ENCODE measurements around the gene FBXL16. TPM values are rescaled to one million over a fixed set of nuclear protein-coding genes. Genes with fewer than 3 reads are reported as not detected.

FBXL16 gene
- polyA plus RNA-seq, 2 of the 4 experiments (the other 2 are of a cell fraction), result 0.53 to 1.2 TPM

GRCh38 chr16:681746-682427 is 23.7 kb downstream of the FBXL16 start (continued):
- TF ChIP-seq SMC3 (IDR thresholded peaks at IDR 0.05) (no peak), ZC3H11A (IDR thresholded peaks at IDR 0.05) (no peak)

- CTCF ChIA-PET, result interaction anchor here (0.7 to 2.9 kb wide), 11 partner anchors 14 to 111 kb away, joined by 3 to 15 read pairs (median 4); partner anchors contain the start of gene RHOT2
- peak overlapping the region; percentile 74 for H3K4me3 ChIP-seq
- FAIRE-seq, result no peak
- 0 out of 2 replicates have a peak, but pooled peaks have one; percentile 19 for TF ChIP-seq PBX3 (IDR thresholded peaks at IDR 0.05)
- no peak for TF ChIP-seq POLR2A (IDR thresholded peaks at IDR 0.05; ENCODE audit: low read length)
- TF ChIP-seq MAX (IDR thresholded peaks at IDR 0.05), result peak; percentile 49; the same call in 1 of the 2 replicates
- TF ChIP-seq RARB (CRISPR knock-in tag; IDR thresholded peaks at IDR 0.05), result no peak
- TF ChIP-seq JUN (IDR thresholded peaks at IDR 0.05), result peak in 1 of 2 experiments; percentile 44; a peak in 4 of 5 replicates
- TF ChIP-seq PHF8 (IDR thresholded peaks at IDR 0.05; ENCODE audit: borderline replicate concordance, low read depth), result 0 out of 2 replicates have a peak, but pooled peaks have one; percentile 0
- no peak for TF ChIP-seq KDM1A (IDR thresholded peaks at IDR 0.05; ENCODE audit: low read depth)
- TF ChIP-seq RFX5 (IDR thresholded peaks at IDR 0.05), result no peak
- peak overlapping the region; percentile 93 for H3K4me2 ChIP-seq
- peak overlapping the region; percentile 84 to 97 for H3K27ac ChIP-seq
- POLR2A ChIA-PET, result interaction anchor here (0.6 to 2.0 kb wide), 5 partner anchors 9 to 94 kb away, joined by 3 to 12 read pairs (median 5); partner anchors contain the start of genes ANTKMT and WDR24
- peak in 1 of 2 experiments; percentile 69 for DNase-seq (ENCODE audit: low read depth in 1 of 2, low spot score in 1 of 2)
- H3K4me1 ChIP-seq, result peaks cover 38% of the 10 kb centered on the region
- peak in 1 of 2 experiments; percentile 2; a peak in 3 of 6 replicates for ATAC-seq
- no peaks in the 10 kb centered on the region for H3K9me3 ChIP-seq
- WGBS (ENCODE audit: missing lambda C conversion rate), result 44% methylated on average over 30 of the region's 44 CpGs
These were observed 24.4 kb downstream of the FBXL16 start for GRCh38 chr16:680967-681745.

- 0% methylated on average over 1 of the region's 38 CpGs for WGBS (ENCODE audit: missing lambda C conversion rate)
- CTCF ChIA-PET, result interaction anchor here (0.7 to 2.9 kb wide), 8 partner anchors 13 to 105 kb away, joined by 3 to 15 read pairs (median 4); partner anchors contain the start of gene RHOT2
- peak overlapping the region; percentile 84 to 97 for H3K27ac ChIP-seq
- POLR2A ChIA-PET, result interaction anchor here (0.7 to 2.0 kb wide), 4 partner anchors 9 to 53 kb away, joined by 3 to 12 read pairs (median 5); partner anchors contain the start of genes ANTKMT and WDR24
- H3K4me1 ChIP-seq, result peaks cover 41% of the 10 kb centered on the region
- TF ChIP-seq ZFP36 (IDR thresholded peaks at IDR 0.05; ENCODE audit: borderline replicate concordance, partially characterized antibody), result no peak
- no peak for TF ChIP-seq E2F6 (IDR thresholded peaks at IDR 0.05; ENCODE audit: borderline replicate concordance, low read depth)
- no peak for TF ChIP-seq RARB (CRISPR knock-in tag; IDR thresholded peaks at IDR 0.05)
- peak in 1 of 2 experiments; percentile 13; a peak in 1 of 5 replicates for TF ChIP-seq JUN (IDR thresholded peaks at IDR 0.05)
- TF ChIP-seq HES2 (IDR thresholded peaks at IDR 0.05), result no peak
- TF ChIP-seq ATOH8 (CRISPR knock-in tag; IDR thresholded peaks at IDR 0.05; ENCODE audit: low read depth), result no peak
- TF ChIP-seq POLR2A (IDR thresholded peaks at IDR 0.05; ENCODE audit: low read length), result peak; percentile 1; the same call in 1 of the 2 replicates
- TF ChIP-seq RNF2 (IDR thresholded peaks at IDR 0.05; ENCODE audit: borderline replicate concordance, low read depth), result 0 out of 2 replicates have a peak, but pooled peaks have one; percentile 21
- TF ChIP-seq KDM5A (IDR thresholded peaks at IDR 0.05), result no peak
- H3K4me2 ChIP-seq, result peak overlapping the region; percentile 93
- ATAC-seq, result no peak
- H3K9me3 ChIP-seq, result no peaks in the 10 kb centered on the region
- DNase-seq (ENCODE audit: low read depth in 1 of 2, low spot score in 1 of 2), result no peak
- no peak for FAIRE-seq
- peak overlapping the region; percentile 74 for H3K4me3 ChIP-seq
These were observed 25.0 kb downstream of the FBXL16 start for GRCh38 chr16:680625-680945.

Data from A549 (cell line).